G401 (cell line): ENCODE results near the gene ITIH3. TPM values are rescaled to one million over a fixed set of nuclear protein-coding genes. Genes with fewer than 3 reads are reported as not detected.
"Not testable (repeated sequence)": the region's sequence is repeated elsewhere in the genome, so short reads cannot be mapped to it uniquely, and the experiment has no call there.

ENCODE experiments used
- DNase-seq: peaks from one replicate; pipeline ENCODE4 v3.0.0-alpha.2; 2015; ENCODE audit warnings: low spot score
- in situ Hi-C: cut with HindIII; loops from 2 replicates; pipeline ENCODE4 v1.10.0; 2016; ENCODE audit warnings: low sequenced_read_pairs, mixed read lengths
- total RNA-seq: library from RNA; depleted of rRNA; stranded (reverse); fragments of >200 nt; shearing (Covaris generic); gene quantifications from 2 replicates; pipeline ENCODE4 v1.2.3, GENCODE V29; 2014; rRNA removed

Gene ITIH3
- not detected in 2 replicates for total RNA-seq

- in situ Hi-C loops, result no loop called here
- no peak for DNase-seq
These were observed at the start of gene ITIH3 for GRCh38 chr3:52794612-52795099. Gene ITIH3, plus strand, starts transcription at chr3:52794796. Its CDS starts 8 bp downstream, at chr3:52794804.

- in situ Hi-C loops, result no loop called here
- no peak for DNase-seq
These were observed 42.4 kb upstream of the ITIH3 start for GRCh38 chr3:52752045-52752660.

- in situ Hi-C loops, result no loop called here
- DNase-seq, result no peak
These were observed 40.2 kb upstream of the ITIH3 start for GRCh38 chr3:52754373-52754772.

- in situ Hi-C loops, result no loop called here
- no peak for DNase-seq
These were observed 38.5 kb upstream of the ITIH3 start for GRCh38 chr3:52756141-52756540.

- in situ Hi-C loops, result no loop called here
- no peak for DNase-seq
These were observed 31.1 kb upstream of the ITIH3 start for GRCh38 chr3:52763466-52763865.

GRCh38 chr3:52769786-52770455, 24.7 kb upstream of the ITIH3 start:
- DNase-seq, result no peak
- in situ Hi-C loops, result no loop called here

- in situ Hi-C loops, result no loop called here
- DNase-seq, result peak; percentile 93
These were observed 23.9 kb upstream of the ITIH3 start, which contains the start of gene NEK4 for GRCh38 chr3:52770496-52771333. Gene NEK4, minus strand, starts transcription at chr3:52770940. Its CDS starts 194 bp downstream, at chr3:52770746.

- in situ Hi-C loops, result no loop called here
- DNase-seq, result no peak
These were observed 23.3 kb upstream of the ITIH3 start for GRCh38 chr3:52771334-52771681.

GRCh38 chr3:52771702-52772101, 22.9 kb upstream of the ITIH3 start:
- DNase-seq, result no peak
- in situ Hi-C loops, result no loop called here

- DNase-seq, result no peak
- in situ Hi-C loops, result no loop called here
These were observed 21.1 kb upstream of the ITIH3 start for GRCh38 chr3:52773361-52774065.

GRCh38 chr3:52774066-52774713, 20.4 kb upstream of the ITIH3 start:
- in situ Hi-C loops, result no loop called here
- no peak for DNase-seq

- in situ Hi-C loops, result no loop called here
- no peak for DNase-seq
These were observed 19.4 kb upstream of the ITIH3 start for GRCh38 chr3:52774901-52775864.

- DNase-seq, result no peak
- in situ Hi-C loops, result no loop called here
These were observed 18.7 kb upstream of the ITIH3 start for GRCh38 chr3:52775877-52776276.

GRCh38 chr3:52776486-52776885, 18.1 kb upstream of the ITIH3 start:
- DNase-seq, in situ Hi-C loops: not testable (repeated sequence)

GRCh38 chr3:52777127-52777958, 17.3 kb upstream of the ITIH3 start, which contains the start of gene ITIH1:
Gene ITIH1, plus strand, starts transcription at chr3:52777599. Its CDS starts 17 bp downstream, at chr3:52777616.
- in situ Hi-C loops, result no loop called here
- no peak for DNase-seq

- in situ Hi-C loops, result no loop called here
These were observed 16.4 kb upstream of the ITIH3 start for GRCh38 chr3:52777959-52778805.

More at GRCh38 chr3:52777959-52778805, 16.4 kb upstream of the ITIH3 start:
- DNase-seq, result no peak
